ENCODE results near the gene INMT. TPM values are rescaled to one million over a fixed set of nuclear protein-coding genes. Genes with fewer than 3 reads are reported as not detected.
A peak's percentile ranks its signal among the peaks of the same experiment; 100 is the strongest.

Gene INMT
- total and polyA plus RNA-seq, 2 donors: 0.94 to 2.5 TPM

DNA sequence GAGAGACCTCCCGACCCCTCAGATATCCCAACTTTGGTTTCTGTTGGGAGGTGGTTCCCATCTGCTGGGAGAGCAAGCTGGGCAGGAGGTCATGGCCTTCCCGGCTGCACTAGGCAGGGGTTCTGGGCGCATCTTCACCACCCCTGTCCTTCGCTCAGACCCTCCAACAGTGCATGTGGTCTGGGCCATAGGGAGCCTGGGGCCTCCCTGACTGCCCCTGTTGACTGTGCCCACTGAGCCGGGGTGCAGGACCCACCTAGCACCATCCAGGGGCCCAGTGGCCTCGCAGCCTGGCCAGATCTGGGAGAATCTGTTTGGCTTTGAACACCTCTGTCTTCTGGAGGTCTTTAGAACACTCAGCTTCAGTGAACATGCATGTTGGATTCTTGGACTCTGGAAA, 18.7 kb upstream of the INMT start:
- Histone ChIP-seq H3K4me3 (ENCODE audit: low read length in 2 of 2) (no peak overlapping the region), H3K9me3 (ENCODE audit: control insufficient read depth in 2 of 2, insufficient read depth in 1 of 2, low read length in 1 of 2) (no peaks in the 10 kb centered on the region), H3K36me3 (ENCODE audit: control insufficient read depth in 2 of 2, insufficient read depth in 2 of 2, low read length in 1 of 2) (no peaks in the 10 kb centered on the region), H3K27me3 (ENCODE audit: control insufficient read depth in 2 of 2, insufficient read depth in 1 of 2, low read length in 1 of 2) (peaks cover 0 to 3% of the 10 kb centered on the region in 2 donors), H3K4me1 (ENCODE audit: control insufficient read depth in 2 of 2, insufficient read depth in 2 of 2, low read length in 2 of 2) (peaks cover 0 to 2% of the 10 kb centered on the region in 2 donors), H3K27ac (ENCODE audit: low read depth in 1 of 2, low read length in 1 of 2) (no peak overlapping the region)
- WGBS: 95% methylated on average over 6 of the region's 6 CpGs
- DNase-seq (ENCODE audit: low read depth in 6 of 9, low spot score in 9 of 9): no peak

DNA sequence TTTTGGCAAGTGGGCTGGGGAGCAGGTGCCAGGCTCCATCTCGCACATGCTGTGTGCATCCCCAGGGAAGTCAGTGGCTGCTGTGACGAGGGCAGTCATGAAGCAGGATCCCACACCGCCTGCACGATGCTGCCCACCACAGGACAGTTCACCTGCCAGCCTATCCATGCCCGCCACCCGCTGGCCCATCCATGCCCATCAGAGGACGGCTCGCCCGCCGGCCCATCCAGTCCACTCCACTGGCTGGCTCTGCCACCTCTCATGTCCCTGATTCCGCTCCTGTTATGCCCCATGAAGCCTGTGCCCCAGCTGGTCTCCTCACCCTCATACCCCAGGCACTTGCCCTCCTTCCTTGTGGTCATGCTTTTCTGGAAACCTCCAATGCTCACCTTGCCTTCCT, 18.2 kb upstream of the INMT start:
- Histone ChIP-seq H3K36me3 (ENCODE audit: control insufficient read depth in 2 of 2, insufficient read depth in 2 of 2, low read length in 1 of 2) (no peaks in the 10 kb centered on the region), H3K4me3 (ENCODE audit: low read length in 2 of 2) (no peak overlapping the region), H3K27me3 (ENCODE audit: control insufficient read depth in 2 of 2, insufficient read depth in 1 of 2, low read length in 1 of 2) (peaks cover 0 to 3% of the 10 kb centered on the region in 2 donors), H3K9me3 (ENCODE audit: control insufficient read depth in 2 of 2, insufficient read depth in 1 of 2, low read length in 1 of 2) (no peaks in the 10 kb centered on the region), H3K4me1 (ENCODE audit: control insufficient read depth in 2 of 2, insufficient read depth in 2 of 2, low read length in 2 of 2) (peaks cover 0 to 2% of the 10 kb centered on the region in 2 donors), H3K27ac (ENCODE audit: low read depth in 1 of 2, low read length in 1 of 2) (no peak overlapping the region)
- DNase-seq (ENCODE audit: low read depth in 6 of 9, low spot score in 9 of 9): no peak
- 97% methylated on average over 11 of the region's 11 CpGs for WGBS

DNA sequence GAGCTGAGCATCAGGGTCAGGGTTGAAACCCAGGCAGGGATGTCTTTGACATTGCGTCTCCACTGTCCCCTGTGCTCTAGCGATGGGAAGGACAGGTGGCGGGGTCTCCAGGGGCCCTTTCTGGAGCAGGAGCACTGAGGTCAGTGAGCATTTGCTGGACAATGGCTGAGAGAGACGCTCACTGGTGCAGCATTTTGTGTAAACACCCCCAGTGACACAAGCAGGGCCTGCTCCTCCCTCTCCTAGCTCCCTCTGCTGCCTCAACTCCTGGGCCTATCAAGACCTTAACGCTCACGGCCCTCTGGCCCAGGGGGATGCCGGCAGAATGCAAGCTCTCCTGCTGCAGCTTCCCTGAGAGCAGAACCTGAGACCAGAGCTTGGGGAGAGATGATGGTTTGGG, 17.4 kb upstream of the INMT start:
- Histone ChIP-seq H3K4me1 (ENCODE audit: control insufficient read depth in 2 of 2, insufficient read depth in 2 of 2, low read length in 2 of 2) (peaks cover 0 to 2% of the 10 kb centered on the region in 2 donors), H3K27ac (ENCODE audit: low read depth in 1 of 2, low read length in 1 of 2) (no peak overlapping the region), H3K9me3 (ENCODE audit: control insufficient read depth in 2 of 2, insufficient read depth in 1 of 2, low read length in 1 of 2) (no peaks in the 10 kb centered on the region), H3K36me3 (ENCODE audit: control insufficient read depth in 2 of 2, insufficient read depth in 2 of 2, low read length in 1 of 2) (no peaks in the 10 kb centered on the region), H3K4me3 (ENCODE audit: low read length in 2 of 2) (no peak overlapping the region), H3K27me3 (ENCODE audit: control insufficient read depth in 2 of 2, insufficient read depth in 1 of 2, low read length in 1 of 2) (peaks cover 0 to 5% of the 10 kb centered on the region in 2 donors)
- 96% methylated on average over 7 of the region's 7 CpGs for WGBS
- no peak for DNase-seq (ENCODE audit: low read depth in 6 of 9, low spot score in 9 of 9)

DNA sequence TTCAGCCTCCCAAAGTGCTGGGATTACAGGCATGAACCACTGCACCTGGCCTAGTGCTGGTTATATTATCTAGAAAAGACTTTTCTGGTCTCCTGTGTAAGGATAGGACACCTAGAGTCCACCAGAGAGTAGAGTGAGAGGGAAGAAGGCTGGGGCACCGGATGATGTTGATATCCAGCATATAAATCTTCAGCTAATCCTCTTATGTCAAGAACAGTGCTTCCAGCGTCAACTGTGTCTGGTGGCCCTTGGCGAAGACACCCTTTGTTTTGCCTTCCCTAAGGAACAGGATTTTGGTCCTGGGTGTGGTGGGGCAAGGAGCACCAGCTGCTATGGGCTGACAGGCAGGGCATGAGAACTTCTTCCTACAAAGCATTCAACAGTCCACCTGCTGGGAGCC, 16.3 kb upstream of the INMT start:
- Histone ChIP-seq H3K27ac (ENCODE audit: low read depth in 1 of 2, low read length in 1 of 2) (no peak overlapping the region), H3K36me3 (ENCODE audit: control insufficient read depth in 2 of 2, insufficient read depth in 2 of 2, low read length in 1 of 2) (no peaks in the 10 kb centered on the region), H3K9me3 (ENCODE audit: control insufficient read depth in 2 of 2, insufficient read depth in 1 of 2, low read length in 1 of 2) (no peaks in the 10 kb centered on the region), H3K4me3 (ENCODE audit: low read length in 2 of 2) (no peak overlapping the region), H3K27me3 (ENCODE audit: control insufficient read depth in 2 of 2, insufficient read depth in 1 of 2, low read length in 1 of 2) (peaks cover 0 to 5% of the 10 kb centered on the region in 2 donors), H3K4me1 (ENCODE audit: control insufficient read depth in 2 of 2, insufficient read depth in 2 of 2, low read length in 2 of 2) (peaks cover 0 to 2% of the 10 kb centered on the region in 2 donors)
- WGBS: 98% methylated on average over 3 of the region's 3 CpGs
- DNase-seq (ENCODE audit: low read depth in 6 of 9, low spot score in 9 of 9): no peak

DNA sequence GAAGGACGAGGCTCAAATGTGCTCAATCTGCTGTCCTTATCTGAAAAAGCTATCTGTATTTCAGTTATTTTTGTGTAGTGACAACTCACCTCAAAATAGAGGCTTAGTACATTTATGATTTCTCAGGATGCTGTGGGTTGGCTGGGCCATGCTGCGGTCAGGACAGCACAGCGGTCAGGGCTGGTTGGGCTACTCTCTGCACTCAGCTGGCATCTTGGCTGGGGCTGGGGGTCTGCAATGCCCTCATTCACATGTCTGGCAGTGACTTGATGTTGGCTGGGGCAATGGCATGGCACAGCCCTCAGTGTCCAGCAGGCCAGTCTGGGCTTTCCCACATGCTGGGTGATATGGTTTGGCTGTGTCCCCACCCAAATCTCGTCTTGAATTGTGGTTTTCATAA, 15.6 kb upstream of the INMT start:
- H3K27me3 ChIP-seq (ENCODE audit: control insufficient read depth in 2 of 2, insufficient read depth in 1 of 2, low read length in 1 of 2): peaks cover 0 to 3% of the 10 kb centered on the region in 2 donors
- no peaks in the 10 kb centered on the region for H3K4me1 ChIP-seq (ENCODE audit: control insufficient read depth in 2 of 2, insufficient read depth in 2 of 2, low read length in 2 of 2)
- H3K27ac ChIP-seq (ENCODE audit: low read depth in 1 of 2, low read length in 1 of 2): no peak overlapping the region
- H3K36me3 ChIP-seq (ENCODE audit: control insufficient read depth in 2 of 2, insufficient read depth in 2 of 2, low read length in 1 of 2): no peaks in the 10 kb centered on the region
- H3K9me3 ChIP-seq (ENCODE audit: control insufficient read depth in 2 of 2, insufficient read depth in 1 of 2, low read length in 1 of 2): no peaks in the 10 kb centered on the region
- H3K4me3 ChIP-seq (ENCODE audit: low read length in 2 of 2): no peak overlapping the region
- WGBS: 89% methylated on average over 4 of the region's 4 CpGs
- DNase-seq (ENCODE audit: low read depth in 6 of 9, low spot score in 9 of 9): no peak

DNA sequence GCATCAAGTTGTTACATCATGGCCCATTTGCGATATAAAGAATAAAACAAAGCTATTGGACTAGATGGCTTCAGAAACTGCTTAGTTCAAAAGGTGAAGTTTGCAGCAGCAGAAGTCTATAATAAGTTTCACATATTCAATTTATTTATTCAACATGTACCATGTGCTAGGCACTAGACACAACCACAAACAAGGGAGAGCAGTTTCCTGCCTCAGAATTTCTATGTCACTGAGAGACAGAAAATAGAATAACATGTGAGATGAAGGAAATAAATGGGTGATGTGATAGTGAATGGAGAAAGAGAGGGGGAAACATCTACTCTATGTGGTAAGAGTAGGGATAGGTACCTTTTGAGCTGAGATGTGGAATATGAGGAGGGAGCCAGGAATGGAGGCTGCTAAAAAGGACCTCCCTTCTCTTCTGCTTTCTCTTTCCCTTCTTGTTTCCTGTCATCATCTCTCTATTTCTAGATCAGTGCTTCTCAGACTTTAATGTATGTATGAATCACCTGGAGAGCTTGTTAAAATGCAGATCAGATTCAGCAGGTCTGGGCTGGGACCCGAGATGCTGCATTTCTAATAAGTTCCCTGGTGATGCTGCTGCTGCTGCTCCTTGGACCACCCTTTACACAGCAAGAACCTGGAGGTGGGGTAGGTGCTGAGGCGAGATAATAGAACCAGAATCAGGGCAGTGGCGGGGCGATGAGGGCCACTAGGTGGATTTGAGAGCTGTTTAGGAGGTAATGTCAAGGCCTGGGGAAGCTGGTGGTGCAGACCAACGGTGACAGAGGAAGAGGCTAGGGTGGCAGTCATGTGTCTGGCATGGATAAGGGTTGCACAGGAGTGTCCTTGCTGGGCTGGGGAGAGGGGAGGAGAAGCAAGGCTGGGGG, 13.7 kb upstream of the INMT start:
- H3K27ac ChIP-seq (ENCODE audit: low read depth in 1 of 2, low read length in 1 of 2): no peak overlapping the region
- H3K4me1 ChIP-seq (ENCODE audit: control insufficient read depth in 2 of 2, insufficient read depth in 2 of 2, low read length in 2 of 2): no peaks in the 10 kb centered on the region
- H3K27me3 ChIP-seq (ENCODE audit: control insufficient read depth in 2 of 2, insufficient read depth in 1 of 2, low read length in 1 of 2): peaks cover 0 to 2% of the 10 kb centered on the region in 2 donors
- no peaks in the 10 kb centered on the region for H3K9me3 ChIP-seq (ENCODE audit: control insufficient read depth in 2 of 2, insufficient read depth in 1 of 2, low read length in 1 of 2)
- H3K36me3 ChIP-seq (ENCODE audit: control insufficient read depth in 2 of 2, insufficient read depth in 2 of 2, low read length in 1 of 2): no peaks in the 10 kb centered on the region
- no peak overlapping the region for H3K4me3 ChIP-seq (ENCODE audit: low read length in 2 of 2)
- peak in 1 of 9 donors; percentile 27 for DNase-seq (ENCODE audit: low read depth in 6 of 9, low spot score in 9 of 9)
- WGBS: 93% methylated on average over 6 of the region's 6 CpGs

DNA sequence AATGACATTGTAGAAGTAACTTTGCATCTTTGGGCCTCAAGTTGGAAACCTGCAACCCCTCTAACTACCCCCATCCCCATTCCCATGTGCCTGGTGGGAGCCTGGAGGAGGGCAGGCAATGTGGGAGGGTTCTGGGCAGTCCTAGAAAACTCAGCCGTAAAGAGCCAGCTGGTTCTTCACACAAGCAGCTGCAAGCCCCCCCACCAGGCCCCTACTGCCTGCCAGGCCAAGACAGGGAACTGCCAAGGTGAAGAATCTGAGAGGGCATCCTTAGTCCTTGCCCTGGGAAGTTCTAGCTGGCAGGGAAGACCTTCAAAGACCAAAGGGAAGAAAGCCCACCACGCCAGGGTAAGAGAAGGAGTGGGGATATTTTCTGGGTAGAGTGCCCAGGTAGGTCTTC, 12.2 kb upstream of the INMT start:
- 99% methylated on average over 2 of the region's 2 CpGs for WGBS
- DNase-seq (ENCODE audit: low read depth in 6 of 9, low spot score in 9 of 9): no peak
- Histone ChIP-seq H3K4me1 (ENCODE audit: control insufficient read depth in 2 of 2, insufficient read depth in 2 of 2, low read length in 2 of 2) (no peaks in the 10 kb centered on the region), H3K27ac (ENCODE audit: low read depth in 1 of 2, low read length in 1 of 2) (no peak overlapping the region), H3K27me3 (ENCODE audit: control insufficient read depth in 2 of 2, insufficient read depth in 1 of 2, low read length in 1 of 2) (peaks cover 0 to 4% of the 10 kb centered on the region in 2 donors), H3K36me3 (ENCODE audit: control insufficient read depth in 2 of 2, insufficient read depth in 2 of 2, low read length in 1 of 2) (no peaks in the 10 kb centered on the region), H3K4me3 (ENCODE audit: low read length in 2 of 2) (no peak overlapping the region), H3K9me3 (ENCODE audit: control insufficient read depth in 2 of 2, insufficient read depth in 1 of 2, low read length in 1 of 2) (no peaks in the 10 kb centered on the region)

DNA sequence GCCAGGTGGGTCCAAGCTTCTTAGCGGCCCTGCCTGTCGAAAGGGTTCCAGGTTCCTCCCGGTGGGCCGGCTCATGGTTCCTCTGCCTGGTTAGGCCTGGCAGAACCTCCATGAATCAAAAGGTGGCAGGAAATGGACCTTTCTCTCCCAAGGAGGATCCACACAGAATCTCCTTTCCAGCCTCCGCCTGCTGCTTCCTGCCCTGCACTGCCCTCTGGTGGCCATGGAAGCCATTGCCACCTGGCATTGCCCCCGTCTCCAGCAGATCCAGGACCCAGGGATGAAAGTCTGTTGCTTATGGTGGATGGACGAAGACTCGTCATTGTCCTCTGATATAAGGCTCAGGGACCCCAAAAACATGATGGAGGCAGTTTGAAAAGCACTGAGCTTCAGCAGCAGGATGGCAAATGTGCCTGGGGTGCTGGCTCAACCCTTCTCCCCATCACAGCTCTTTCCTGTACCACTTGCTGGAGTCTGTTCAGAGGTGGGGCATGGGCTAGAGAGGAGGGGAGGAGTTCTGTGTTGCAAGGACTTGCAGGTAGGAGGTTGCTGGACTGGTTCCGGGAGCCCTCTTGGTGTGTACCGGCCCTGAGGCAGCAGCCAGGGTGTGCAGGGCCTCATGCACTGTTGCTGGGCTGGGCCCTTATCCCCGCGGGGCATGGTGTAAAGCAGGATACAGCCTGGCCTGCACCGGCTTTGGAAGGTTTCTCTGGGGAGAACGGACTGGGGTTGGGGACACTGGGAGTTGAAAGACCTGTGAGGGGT, 11.3 kb upstream of the INMT start:
- H3K27me3 ChIP-seq (ENCODE audit: control insufficient read depth in 2 of 2, insufficient read depth in 1 of 2, low read length in 1 of 2): peaks cover 0 to 4% of the 10 kb centered on the region in 2 donors
- H3K4me1 ChIP-seq (ENCODE audit: control insufficient read depth in 2 of 2, insufficient read depth in 2 of 2, low read length in 2 of 2): no peaks in the 10 kb centered on the region
- no peak overlapping the region for H3K4me3 ChIP-seq (ENCODE audit: low read length in 2 of 2)
- no peak overlapping the region for H3K27ac ChIP-seq (ENCODE audit: low read depth in 1 of 2, low read length in 1 of 2)
- 53% methylated on average over 14 of the region's 14 CpGs for WGBS
- DNase-seq (ENCODE audit: low read depth in 6 of 9, low spot score in 9 of 9): peak; percentile 16 to 74 (median 42)
- H3K9me3 ChIP-seq (ENCODE audit: control insufficient read depth in 2 of 2, insufficient read depth in 1 of 2, low read length in 1 of 2): no peaks in the 10 kb centered on the region
- H3K36me3 ChIP-seq (ENCODE audit: control insufficient read depth in 2 of 2, insufficient read depth in 2 of 2, low read length in 1 of 2): no peaks in the 10 kb centered on the region

DNA sequence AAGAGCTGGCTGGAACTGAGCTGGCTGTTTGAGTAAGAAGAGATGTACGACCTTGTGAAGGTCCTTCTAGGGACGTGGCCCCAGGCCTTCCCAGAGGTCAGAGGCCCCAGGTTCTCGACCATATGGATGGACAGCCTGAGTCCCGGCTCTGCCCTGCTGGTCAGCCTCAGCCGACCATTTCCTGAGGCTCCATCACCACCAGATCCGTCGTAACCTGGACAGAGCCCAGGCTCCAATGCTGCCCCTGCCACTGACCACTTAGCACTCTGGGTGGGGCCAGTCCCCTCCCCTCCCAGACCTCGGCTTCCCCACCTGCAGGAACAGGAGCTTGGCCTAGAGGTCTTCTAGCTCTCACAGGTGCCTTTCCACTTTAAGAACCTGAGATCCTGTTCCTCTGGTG, 10.6 kb upstream of the INMT start:
- no peak overlapping the region for H3K4me3 ChIP-seq (ENCODE audit: low read length in 2 of 2)
- H3K27me3 ChIP-seq (ENCODE audit: control insufficient read depth in 2 of 2, insufficient read depth in 1 of 2, low read length in 1 of 2): peaks cover 0 to 4% of the 10 kb centered on the region in 2 donors
- WGBS: 93% methylated on average over 8 of the region's 8 CpGs
- no peaks in the 10 kb centered on the region for H3K4me1 ChIP-seq (ENCODE audit: control insufficient read depth in 2 of 2, insufficient read depth in 2 of 2, low read length in 2 of 2)
- H3K36me3 ChIP-seq (ENCODE audit: control insufficient read depth in 2 of 2, insufficient read depth in 2 of 2, low read length in 1 of 2): no peaks in the 10 kb centered on the region
- DNase-seq (ENCODE audit: low read depth in 6 of 9, low spot score in 9 of 9): no peak
- H3K27ac ChIP-seq (ENCODE audit: low read depth in 1 of 2, low read length in 1 of 2): no peak overlapping the region
- no peaks in the 10 kb centered on the region for H3K9me3 ChIP-seq (ENCODE audit: control insufficient read depth in 2 of 2, insufficient read depth in 1 of 2, low read length in 1 of 2)

Measured in thymus (tissue), 11 donors.